HEK293T (cell line): ENCODE results near the gene EDN1.

Experiments
- ARNT ChIP-seq: fragments of 450-650 bp; IDR thresholded peaks from 2 replicates; pipeline ENCODE4 v1.6.1; 2017; ENCODE audit warnings: mild to moderate bottlenecking
- BHLHE40 ChIP-seq: fragments of 450-650 bp; IDR thresholded peaks from 2 replicates; pipeline ENCODE4 v1.6.1; 2016; ENCODE audit warnings: mild to moderate bottlenecking, moderate library complexity, borderline replicate concordance
- CTBP1 ChIP-seq: fragments of 450-650 bp; IDR thresholded peaks from 2 replicates; pipeline ENCODE4 v1.6.1; 2016; ENCODE audit warnings: borderline replicate concordance
- ELF4 ChIP-seq: fragments of 450-650 bp; IDR thresholded peaks from 2 replicates; pipeline ENCODE4 v1.6.1; 2017; ENCODE audit warnings: antibody characterized with exemption
- FOXA1 ChIP-seq: fragments of 450-650 bp; IDR thresholded peaks from 2 replicates; pipeline ENCODE4 v1.6.1; 2016; ENCODE audit warnings: mild to moderate bottlenecking
- FOXK2 ChIP-seq: fragments of 450-650 bp; IDR thresholded peaks from 2 replicates; pipeline ENCODE4 v1.6.1; 2016; ENCODE audit warnings: mild to moderate bottlenecking
- NFRKB ChIP-seq: fragments of 450-650 bp; IDR thresholded peaks from 2 replicates; pipeline ENCODE4 v1.6.1; 2016; ENCODE audit warnings: mild to moderate bottlenecking, moderate library complexity
- SP1 ChIP-seq: fragments of 450-650 bp; IDR thresholded peaks from 2 replicates; pipeline ENCODE4 v1.6.1; 2017
- SUZ12 ChIP-seq: fragments of 450-650 bp; IDR thresholded peaks from 2 replicates; pipeline ENCODE4 v1.6.1; 2016; ENCODE audit warnings: mild to moderate bottlenecking
- ZNF384 ChIP-seq: fragments of 450-650 bp; IDR thresholded peaks from 2 replicates; pipeline ENCODE4 v1.6.1; 2016

- TF ChIP-seq FOXK2 (no peak), FOXA1 (no peak), ELF4 (no peak), BHLHE40 (no peak), ARNT (no peak), SP1 (no peak), CTBP1 (no peak), NFRKB (no peak), SUZ12 (no peak), ZNF384 (no peak)
Measured at GRCh38 chr6:12265296-12265695, 24.9 kb upstream of the EDN1 start.
